ENCODE measurements around the gene TH. TPM values are rescaled to one million over a fixed set of nuclear protein-coding genes. Genes with fewer than 3 reads are reported as not detected.

TH gene
- total and polyA plus RNA-seq, 5 donors: not detected

DNA sequence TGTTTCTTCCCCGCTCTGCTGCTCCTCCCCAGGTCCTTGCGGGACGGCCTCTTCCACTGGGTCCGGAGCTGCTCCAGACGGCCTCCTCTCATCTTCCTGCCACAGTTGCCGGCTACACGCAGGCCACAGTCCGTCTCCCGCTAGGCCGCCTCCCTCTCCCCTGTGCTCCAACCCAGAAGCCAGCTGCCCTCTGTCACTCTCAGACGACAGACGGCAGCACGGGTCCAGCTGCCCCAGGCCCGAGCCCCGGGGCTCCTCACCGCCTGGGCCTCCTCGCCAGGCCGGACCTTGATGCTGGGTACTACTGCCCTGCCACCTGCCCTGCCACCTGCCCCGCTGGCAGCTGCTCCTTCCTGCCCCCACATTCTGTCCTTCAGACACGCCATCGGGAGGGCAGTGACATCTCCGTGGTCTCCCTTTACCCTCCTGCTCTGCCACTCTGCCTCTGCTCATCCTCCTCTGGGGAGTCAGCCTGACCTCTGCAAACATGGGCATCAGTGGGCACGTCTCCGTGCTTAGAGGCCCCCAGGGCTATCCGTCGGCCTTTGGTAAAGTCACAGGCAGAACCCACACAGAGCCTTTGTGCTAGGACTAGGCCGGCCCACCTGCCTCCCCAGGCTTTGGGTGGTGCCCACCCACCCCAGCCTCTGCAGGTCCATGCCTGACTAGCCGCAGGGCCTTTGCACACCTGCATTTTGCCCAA, 43.1 kb upstream of the TH start:
- no peak overlapping the region for H3K4me3 ChIP-seq (ENCODE audit: low read length)
- 74% methylated on average over 28 of the region's 28 CpGs for WGBS
- H3K27ac ChIP-seq (ENCODE audit: low read length): no peak overlapping the region
- DNase-seq (no peak), ATAC-seq (no peak)
- no peaks in the 10 kb centered on the region for H3K27me3 ChIP-seq (ENCODE audit: control insufficient read depth, insufficient read depth)
- no peaks in the 10 kb centered on the region for H3K9me3 ChIP-seq (ENCODE audit: control insufficient read depth, low read length)
- no peaks in the 10 kb centered on the region for H3K4me1 ChIP-seq (ENCODE audit: control insufficient read depth, insufficient read depth, low read length)
- intact Hi-C loops (cut with DNase I): loop anchor here in 1 of 4 donors (10.0 kb wide), 1 partner anchor 60 kb away; the partner anchor contains the start of gene ASCL2

DNA sequence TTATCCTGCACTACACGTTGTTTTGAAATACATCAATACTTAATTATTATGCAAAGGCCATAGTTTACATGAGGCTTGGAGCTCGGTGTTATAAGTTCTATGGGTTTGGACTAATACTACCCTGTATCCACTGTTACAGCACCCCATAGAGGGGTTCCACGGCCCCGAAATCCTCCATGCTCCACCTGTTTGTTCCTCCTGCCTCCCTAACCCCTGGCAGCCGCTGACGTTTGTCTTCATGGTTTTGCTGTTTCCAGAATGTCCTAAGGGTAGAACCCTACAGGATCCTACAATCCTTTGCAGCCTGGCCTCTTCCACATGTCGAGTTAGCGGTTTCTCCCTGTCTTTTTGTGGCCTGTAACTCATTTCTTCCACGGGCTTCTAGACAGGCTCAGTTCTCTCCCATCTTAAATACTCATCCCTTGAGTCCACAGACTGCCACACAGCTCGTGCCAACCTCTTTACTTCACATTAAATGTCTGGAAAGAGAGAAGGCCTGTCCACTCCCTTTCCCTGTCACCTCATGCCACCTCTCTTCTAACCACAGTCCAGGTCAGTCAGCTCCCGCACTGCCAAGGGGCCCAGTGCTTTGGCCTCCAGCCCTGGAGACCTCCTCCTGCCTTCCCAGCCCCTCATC, 42.4 kb upstream of the TH start:
- no peak overlapping the region for H3K4me3 ChIP-seq (ENCODE audit: low read length)
- WGBS: 81% methylated on average over 11 of the region's 11 CpGs
- no peak overlapping the region for H3K27ac ChIP-seq (ENCODE audit: low read length)
- H3K27me3 ChIP-seq (ENCODE audit: control insufficient read depth, insufficient read depth): no peaks in the 10 kb centered on the region
- no peaks in the 10 kb centered on the region for H3K9me3 ChIP-seq (ENCODE audit: control insufficient read depth, low read length)
- intact Hi-C loops (cut with DNase I): loop anchor here in 1 of 4 donors (10.0 kb wide), 1 partner anchor 61 kb away; the partner anchor contains the start of gene ASCL2
- no peaks in the 10 kb centered on the region for H3K4me1 ChIP-seq (ENCODE audit: control insufficient read depth, insufficient read depth, low read length)
- DNase-seq (no peak), ATAC-seq (no peak)

DNA sequence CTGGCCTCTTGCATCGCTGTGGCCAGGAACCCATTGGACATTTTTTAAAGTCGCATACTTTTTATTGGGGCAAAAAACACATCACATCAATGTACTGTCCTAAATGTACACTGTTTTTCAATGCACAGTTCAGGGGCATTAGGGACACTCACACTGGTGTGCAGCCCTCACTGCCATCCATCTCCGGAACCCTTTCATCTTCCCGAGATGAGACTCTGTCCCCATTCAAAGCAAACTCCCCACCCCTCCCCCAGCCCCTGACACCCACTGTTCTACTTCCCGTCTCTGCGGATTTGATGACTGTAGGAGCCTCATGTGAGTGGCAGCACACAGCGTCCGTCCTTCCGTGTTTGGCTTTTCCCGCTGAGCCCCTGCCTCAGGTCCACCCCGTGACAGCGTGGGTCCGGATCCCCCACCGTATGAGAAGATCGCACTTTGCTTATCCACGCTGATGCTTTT, 41.8 kb upstream of the TH start:
- Histone ChIP-seq H3K4me3 (ENCODE audit: low read length) (no peak overlapping the region), H3K9me3 (ENCODE audit: control insufficient read depth, low read length) (no peaks in the 10 kb centered on the region), H3K4me1 (ENCODE audit: control insufficient read depth, insufficient read depth, low read length) (no peaks in the 10 kb centered on the region), H3K27ac (ENCODE audit: low read length) (no peak overlapping the region), H3K27me3 (ENCODE audit: control insufficient read depth, insufficient read depth) (no peaks in the 10 kb centered on the region)
- DNase-seq (no peak), ATAC-seq (no peak)
- intact Hi-C loops (cut with DNase I): loop anchor here in 1 of 4 donors (10.0 kb wide), 1 partner anchor 61 kb away; the partner anchor contains the start of gene ASCL2
- 48% methylated on average over 16 of the region's 16 CpGs for WGBS

DNA sequence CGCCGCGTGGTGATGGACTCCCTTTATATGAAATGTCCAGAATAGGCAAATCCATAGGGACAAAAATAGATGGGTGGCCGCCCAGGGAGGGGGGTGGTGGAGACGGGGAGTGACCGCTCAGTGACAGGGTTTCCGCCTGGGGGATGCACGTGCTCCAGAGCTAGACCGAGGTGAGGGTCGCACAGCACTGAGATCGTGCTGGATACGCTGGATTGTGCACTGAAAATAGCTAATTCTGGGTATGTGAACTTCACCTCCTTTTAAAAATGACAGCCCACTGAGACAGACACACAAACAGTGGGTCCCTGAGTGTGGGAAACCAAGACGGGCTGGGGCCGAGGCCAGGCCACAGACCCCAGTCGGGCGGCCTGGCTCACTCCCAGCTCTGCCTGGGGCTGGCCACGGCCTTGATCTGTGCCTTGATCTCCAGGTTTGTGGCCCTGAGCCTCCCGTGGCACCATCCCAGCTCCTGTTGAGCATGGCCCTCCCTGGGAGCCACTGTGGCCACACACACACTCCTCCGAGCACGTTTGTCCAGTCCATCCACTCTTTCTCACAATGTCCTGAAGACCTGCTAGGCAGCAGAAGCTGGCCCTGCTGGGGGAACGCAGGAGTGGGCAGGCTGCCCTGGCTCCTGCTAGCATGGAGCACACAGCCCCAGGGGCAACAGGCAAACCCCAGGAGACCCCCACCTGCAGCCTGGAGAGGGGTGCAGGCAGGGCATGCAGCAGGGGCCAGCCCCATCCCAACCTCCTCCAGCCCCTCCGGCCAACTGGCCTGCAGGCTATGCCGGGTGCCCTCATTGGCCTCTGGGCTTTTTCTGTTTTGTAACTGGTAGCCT, 41.0 kb upstream of the TH start:
- no peaks in the 10 kb centered on the region for H3K4me1 ChIP-seq (ENCODE audit: control insufficient read depth, insufficient read depth, low read length)
- DNase-seq (peak in 2 of 3 donors; percentile 37 to 46), ATAC-seq (no peak)
- no peak overlapping the region for H3K27ac ChIP-seq (ENCODE audit: low read length)
- H3K4me3 ChIP-seq (ENCODE audit: low read length): no peak overlapping the region
- 84% methylated on average over 23 of the region's 23 CpGs for WGBS
- H3K27me3 ChIP-seq (ENCODE audit: control insufficient read depth, insufficient read depth): no peaks in the 10 kb centered on the region
- H3K9me3 ChIP-seq (ENCODE audit: control insufficient read depth, low read length): no peaks in the 10 kb centered on the region
- intact Hi-C loops (cut with DNase I): loop anchor here in 1 of 4 donors (10.0 kb wide), 1 partner anchor 62 kb away; the partner anchor contains the start of gene ASCL2

DNA sequence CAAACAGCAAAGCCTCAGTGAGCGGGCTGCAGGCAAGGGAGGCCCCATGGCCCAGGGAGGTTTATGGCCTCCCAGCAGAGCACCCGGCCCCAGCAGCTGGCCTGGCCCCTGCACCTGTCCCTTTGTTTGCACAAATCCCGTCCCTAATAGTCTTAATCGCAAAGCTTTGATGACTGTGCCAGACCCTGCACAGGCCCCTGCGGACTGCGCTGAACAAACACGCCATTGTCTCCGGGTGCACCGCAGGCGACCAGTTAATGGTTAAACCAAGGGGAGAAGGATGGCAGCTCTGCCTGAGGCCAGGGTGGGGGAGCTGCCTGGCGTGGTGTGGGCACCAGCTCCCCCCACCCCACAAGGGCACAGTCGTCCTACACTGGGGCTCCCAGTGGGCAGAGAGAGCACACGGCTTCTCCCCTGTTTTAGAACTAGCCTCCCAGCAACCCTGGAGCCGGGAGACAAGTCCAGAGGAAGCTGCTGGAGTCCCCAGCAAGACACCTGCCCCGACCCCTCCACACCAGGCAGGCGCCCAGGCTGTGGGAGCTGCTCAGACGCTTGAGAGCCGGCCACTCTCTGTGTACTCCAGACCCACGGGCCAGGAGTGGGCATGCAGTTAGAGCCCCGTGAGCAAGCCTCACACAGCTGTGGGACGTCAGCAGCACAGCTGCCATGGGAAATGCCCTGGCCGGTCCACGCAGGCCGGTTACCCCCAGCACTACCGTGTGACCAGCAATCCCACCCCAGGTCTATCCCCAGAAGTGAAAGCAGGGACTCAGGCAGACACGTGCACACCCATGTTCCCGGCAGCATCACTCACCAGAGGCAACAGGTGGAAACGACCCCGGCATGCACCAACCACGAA, 39.7 kb upstream of the TH start:
- DNase-seq: peak in 1 of 3 donors; percentile 48
- intact Hi-C loops (cut with DNase I): loop anchor here in 1 of 4 donors (10.0 kb wide), 1 partner anchor 63 kb away; the partner anchor contains the start of gene ASCL2
- Histone ChIP-seq H3K9me3 (ENCODE audit: control insufficient read depth, low read length) (no peaks in the 10 kb centered on the region), H3K27ac (ENCODE audit: low read length) (no peak overlapping the region), H3K4me3 (ENCODE audit: low read length) (no peak overlapping the region), H3K4me1 (ENCODE audit: control insufficient read depth, insufficient read depth, low read length) (no peaks in the 10 kb centered on the region), H3K27me3 (ENCODE audit: control insufficient read depth, insufficient read depth) (no peaks in the 10 kb centered on the region)
- WGBS: 77% methylated on average over 30 of the region's 30 CpGs
- no peak for ATAC-seq

DNA sequence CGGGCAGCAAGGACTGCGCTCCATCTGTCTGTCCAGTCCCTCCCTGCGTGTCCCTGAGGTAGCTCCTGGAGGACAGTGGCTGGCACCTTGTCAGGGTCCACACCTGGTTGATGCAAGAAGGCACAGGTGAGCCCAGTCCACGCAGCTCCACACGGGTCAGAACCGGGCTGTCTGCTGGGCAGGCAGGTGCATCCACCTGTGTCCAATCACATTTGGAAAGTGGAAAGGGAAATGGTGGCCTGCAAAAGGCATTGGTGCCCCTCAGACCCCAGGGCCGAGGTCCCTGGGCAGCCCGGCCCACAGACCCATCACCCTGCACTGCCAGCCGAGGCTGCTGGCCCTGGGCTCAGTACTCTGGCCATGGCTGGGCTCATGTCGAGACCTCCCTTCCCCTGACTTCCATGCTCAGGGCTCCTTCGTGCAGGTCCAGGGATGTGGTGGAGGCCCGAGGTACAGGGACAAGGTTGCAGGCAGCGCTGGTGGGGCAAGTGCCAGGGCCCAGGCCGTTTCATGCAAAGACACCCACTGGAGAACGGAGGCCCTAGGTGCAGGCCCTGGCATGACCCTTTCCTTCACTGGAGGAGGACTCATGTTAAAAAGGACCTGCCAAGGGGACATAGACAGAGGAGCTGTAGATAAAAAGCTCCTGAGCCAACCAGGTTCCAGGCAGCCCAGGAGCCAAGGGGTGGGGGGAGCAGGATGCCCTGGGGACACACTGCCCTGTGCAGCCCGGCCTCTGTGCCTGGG, 38.9 kb upstream of the TH start:
- Histone ChIP-seq H3K4me1 (ENCODE audit: control insufficient read depth, insufficient read depth, low read length) (no peaks in the 10 kb centered on the region), H3K4me3 (ENCODE audit: low read length) (no peak overlapping the region), H3K27ac (ENCODE audit: low read length) (no peak overlapping the region), H3K27me3 (ENCODE audit: control insufficient read depth, insufficient read depth) (no peaks in the 10 kb centered on the region), H3K9me3 (ENCODE audit: control insufficient read depth, low read length) (no peaks in the 10 kb centered on the region)
- DNase-seq (peak in 1 of 3 donors; percentile 44), ATAC-seq (no peak)
- WGBS: 85% methylated on average over 16 of the region's 16 CpGs
- intact Hi-C loops (cut with DNase I): loop anchor here in 1 of 4 donors (10.0 kb wide), 1 partner anchor 64 kb away; the partner anchor contains the start of gene ASCL2

DNA sequence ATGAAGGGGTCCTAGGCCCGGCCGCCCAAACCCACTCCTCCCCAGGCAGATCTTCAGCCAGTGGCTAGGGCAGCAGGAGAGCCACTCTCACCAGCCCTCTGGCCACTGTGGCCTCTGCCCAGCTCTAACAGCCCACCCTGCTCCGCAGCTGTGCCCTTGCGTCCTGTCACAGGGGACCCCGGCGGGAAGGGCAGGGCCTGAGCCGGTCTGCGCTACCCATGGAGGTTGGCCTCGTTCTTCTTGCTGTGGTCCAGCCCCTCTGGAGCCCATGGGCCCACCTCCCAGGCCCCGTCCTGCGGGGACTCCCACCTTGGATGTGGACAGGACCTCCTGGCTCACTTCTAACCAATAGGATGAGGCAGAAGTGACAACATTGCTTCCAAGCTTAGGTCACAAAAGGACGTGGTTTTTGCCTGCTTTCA, 38.3 kb upstream of the TH start:
- Histone ChIP-seq H3K9me3 (ENCODE audit: control insufficient read depth, low read length) (no peaks in the 10 kb centered on the region), H3K4me3 (ENCODE audit: low read length) (no peak overlapping the region), H3K4me1 (ENCODE audit: control insufficient read depth, insufficient read depth, low read length) (no peaks in the 10 kb centered on the region), H3K27ac (ENCODE audit: low read length) (no peak overlapping the region), H3K27me3 (ENCODE audit: control insufficient read depth, insufficient read depth) (no peaks in the 10 kb centered on the region)
- intact Hi-C loops (cut with DNase I): loop anchor here in 1 of 4 donors (10.0 kb wide), 1 partner anchor 65 kb away; the partner anchor contains the start of gene ASCL2
- DNase-seq (peak in 1 of 3 donors; percentile 28), ATAC-seq (no peak)
- WGBS: 81% methylated on average over 12 of the region's 12 CpGs

DNA sequence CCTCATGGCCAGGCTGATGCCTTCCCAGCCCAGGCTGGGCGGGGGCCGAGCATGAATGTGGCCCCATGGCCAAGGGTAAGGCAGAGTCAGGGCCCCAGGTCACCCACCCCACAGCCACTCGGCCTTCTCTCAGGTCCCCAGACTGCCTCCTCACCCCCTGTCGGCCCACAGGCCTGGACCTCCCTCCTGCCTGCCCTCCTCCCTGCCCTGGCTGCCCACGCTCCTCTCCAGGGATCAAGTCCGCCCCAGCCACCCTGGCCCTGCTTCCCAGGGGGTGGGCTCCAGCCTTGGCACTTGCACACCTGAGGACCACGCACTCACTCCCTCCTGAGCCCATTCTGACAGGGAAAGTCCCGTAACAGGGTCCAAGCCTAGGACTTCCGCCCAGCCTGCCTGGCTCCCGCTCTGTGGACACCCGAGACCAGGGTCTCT, 37.8 kb upstream of the TH start:
- Histone ChIP-seq H3K4me3 (ENCODE audit: low read length) (no peak overlapping the region), H3K4me1 (ENCODE audit: control insufficient read depth, insufficient read depth, low read length) (no peaks in the 10 kb centered on the region), H3K27me3 (ENCODE audit: control insufficient read depth, insufficient read depth) (no peaks in the 10 kb centered on the region), H3K9me3 (ENCODE audit: control insufficient read depth, low read length) (no peaks in the 10 kb centered on the region), H3K27ac (ENCODE audit: low read length) (no peak overlapping the region)
- no peak for ATAC-seq
- WGBS: 89% methylated on average over 11 of the region's 11 CpGs
- intact Hi-C loops (cut with DNase I): no loop called here
- no peak for DNase-seq

DNA sequence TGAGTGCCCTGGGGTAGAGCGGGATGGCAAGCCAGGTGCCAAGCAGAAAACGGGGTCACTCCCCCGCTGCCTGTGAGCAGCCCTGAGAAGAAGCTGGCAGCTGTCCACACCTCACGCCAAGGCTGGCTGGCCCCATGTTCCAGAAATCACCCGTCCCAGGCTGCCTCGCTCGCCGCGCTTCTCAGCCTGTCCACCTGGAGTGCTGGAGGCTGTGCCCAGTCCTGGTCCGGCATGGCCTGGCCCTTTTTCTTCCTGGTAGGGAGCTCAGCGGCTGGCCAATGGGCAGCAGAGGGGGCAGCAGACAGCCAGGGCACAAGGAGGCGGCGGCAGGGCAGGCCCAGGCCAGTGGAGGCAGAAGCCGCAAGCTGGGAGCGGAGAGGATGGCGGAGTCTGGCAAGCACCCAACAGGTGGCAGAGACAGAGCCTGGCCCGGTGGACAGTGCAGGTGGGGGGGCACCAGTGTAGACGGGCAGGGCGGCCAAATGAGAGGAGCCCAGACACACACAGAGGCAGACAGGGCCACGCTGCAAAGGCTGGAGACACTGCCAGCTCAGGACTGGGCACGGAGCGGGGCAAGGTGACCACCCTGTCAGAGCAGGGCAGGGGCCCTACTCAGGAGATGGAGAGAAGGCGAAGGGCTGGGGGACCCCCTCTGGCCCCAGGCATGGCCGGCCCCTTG, 37.2 kb upstream of the TH start:
- ATAC-seq: peak; percentile 26 to 34
- no peaks in the 10 kb centered on the region for H3K27me3 ChIP-seq (ENCODE audit: control insufficient read depth, insufficient read depth)
- DNase-seq: peak in 1 of 3 donors; percentile 46

More for the DNA sequence above, 37.2 kb upstream of the TH start:
- no peak overlapping the region for H3K4me3 ChIP-seq (ENCODE audit: low read length)
- no peak overlapping the region for H3K27ac ChIP-seq (ENCODE audit: low read length)
- H3K9me3 ChIP-seq (ENCODE audit: control insufficient read depth, low read length): no peaks in the 10 kb centered on the region
- 75% methylated on average over 24 of the region's 24 CpGs for WGBS
- intact Hi-C loops (cut with DNase I): no loop called here
- no peaks in the 10 kb centered on the region for H3K4me1 ChIP-seq (ENCODE audit: control insufficient read depth, insufficient read depth, low read length)
